Neutrophil (primary cell): Measurements from ENCODE around the gene ZNF778.
A peak's percentile ranks its signal among the peaks of the same experiment; 100 is the strongest.
"Not testable (repeated sequence)": the region's sequence is repeated elsewhere in the genome, so short reads cannot be mapped to it uniquely, and the experiment has no call there.

ENCODE experiments used
- H3K27ac ChIP-seq: fragments of 200-600 bp; sonication (generic); 2 replicates; pipeline ENCODE4 v1.5.1; 2016; ENCODE audit warnings: mild to moderate bottlenecking, moderate library complexity
- H3K27me3 ChIP-seq: fragments of 200-600 bp; sonication (generic); 2 replicates; pipeline ENCODE4 v1.6.0; 2016; ENCODE audit warnings: mild to moderate bottlenecking
- H3K36me3 ChIP-seq: fragments of 200-600 bp; sonication (generic); 2 replicates; pipeline ENCODE4 v1.5.1; 2017
- H3K4me1 ChIP-seq, 2 experiments: fragments of 200-600 bp in 1 of 2; sonication (generic) in 1 of 2; 1 replicate in 1 of 2; 2 replicates in 1 of 2; pipeline versions ENCODE4 v1.5.1 to v1.6.1; 2013 to 2016; ENCODE audit warnings: low read depth in 1 of 2, low read length in 1 of 2, mild to moderate bottlenecking in 1 of 2, moderate library complexity in 1 of 2; ENCODE audit not compliant: control insufficient read depth in 1 of 2, insufficient read depth in 1 of 2
- H3K4me3 ChIP-seq, 2 experiments: fragments of 200-600 bp in 1 of 2; sonication (generic) in 1 of 2; 1 replicate in 1 of 2; 2 replicates in 1 of 2; pipeline ENCODE4 v1.5.1; 2013 to 2016; ENCODE audit warnings: low read depth in 1 of 2, low read length in 1 of 2, mild to moderate bottlenecking in 1 of 2, moderate library complexity in 1 of 2
- H3K9me3 ChIP-seq: fragments of 200-600 bp; sonication (generic); 2 replicates; pipeline ENCODE4 v1.5.1; 2016
- TF ChIP-seq, protein P1 (sequence below): fragments of 200-600 bp; sonication (generic); IDR thresholded peaks from 2 replicates; pipeline ENCODE4 v1.5.1; 2016; ENCODE audit warnings: antibody characterized with exemption

Gene ZNF778

GRCh38 chr16:89184677-89184932 is 32.9 kb upstream of the ZNF778 start:
- no peaks in the 10 kb centered on the region for H3K36me3 ChIP-seq
- no peaks in the 10 kb centered on the region for H3K9me3 ChIP-seq
- TF ChIP-seq, protein P1, sequence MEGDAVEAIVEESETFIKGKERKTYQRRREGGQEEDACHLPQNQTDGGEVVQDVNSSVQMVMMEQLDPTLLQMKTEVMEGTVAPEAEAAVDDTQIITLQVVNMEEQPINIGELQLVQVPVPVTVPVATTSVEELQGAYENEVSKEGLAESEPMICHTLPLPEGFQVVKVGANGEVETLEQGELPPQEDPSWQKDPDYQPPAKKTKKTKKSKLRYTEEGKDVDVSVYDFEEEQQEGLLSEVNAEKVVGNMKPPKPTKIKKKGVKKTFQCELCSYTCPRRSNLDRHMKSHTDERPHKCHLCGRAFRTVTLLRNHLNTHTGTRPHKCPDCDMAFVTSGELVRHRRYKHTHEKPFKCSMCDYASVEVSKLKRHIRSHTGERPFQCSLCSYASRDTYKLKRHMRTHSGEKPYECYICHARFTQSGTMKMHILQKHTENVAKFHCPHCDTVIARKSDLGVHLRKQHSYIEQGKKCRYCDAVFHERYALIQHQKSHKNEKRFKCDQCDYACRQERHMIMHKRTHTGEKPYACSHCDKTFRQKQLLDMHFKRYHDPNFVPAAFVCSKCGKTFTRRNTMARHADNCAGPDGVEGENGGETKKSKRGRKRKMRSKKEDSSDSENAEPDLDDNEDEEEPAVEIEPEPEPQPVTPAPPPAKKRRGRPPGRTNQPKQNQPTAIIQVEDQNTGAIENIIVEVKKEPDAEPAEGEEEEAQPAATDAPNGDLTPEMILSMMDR: no peak

GRCh38 chr16:89184933-89185794 is 32.3 kb upstream of the ZNF778 start:
- Histone ChIP-seq H3K9me3 (no peaks in the 10 kb centered on the region), H3K27me3 (peaks cover 37% of the 10 kb centered on the region), H3K4me3 (no peak overlapping the region), H3K36me3 (no peaks in the 10 kb centered on the region), H3K4me1 (no peaks in the 10 kb centered on the region), H3K27ac (no peak overlapping the region)
- TF ChIP-seq, protein P1: no peak

More at GRCh38 chr16:89184677-89184932, 32.9 kb upstream of the ZNF778 start:
- H3K4me1 ChIP-seq: no peaks in the 10 kb centered on the region
- H3K27ac ChIP-seq: no peak overlapping the region
- H3K4me3 ChIP-seq: no peak overlapping the region
- peaks cover 31% of the 10 kb centered on the region for H3K27me3 ChIP-seq

DNA sequence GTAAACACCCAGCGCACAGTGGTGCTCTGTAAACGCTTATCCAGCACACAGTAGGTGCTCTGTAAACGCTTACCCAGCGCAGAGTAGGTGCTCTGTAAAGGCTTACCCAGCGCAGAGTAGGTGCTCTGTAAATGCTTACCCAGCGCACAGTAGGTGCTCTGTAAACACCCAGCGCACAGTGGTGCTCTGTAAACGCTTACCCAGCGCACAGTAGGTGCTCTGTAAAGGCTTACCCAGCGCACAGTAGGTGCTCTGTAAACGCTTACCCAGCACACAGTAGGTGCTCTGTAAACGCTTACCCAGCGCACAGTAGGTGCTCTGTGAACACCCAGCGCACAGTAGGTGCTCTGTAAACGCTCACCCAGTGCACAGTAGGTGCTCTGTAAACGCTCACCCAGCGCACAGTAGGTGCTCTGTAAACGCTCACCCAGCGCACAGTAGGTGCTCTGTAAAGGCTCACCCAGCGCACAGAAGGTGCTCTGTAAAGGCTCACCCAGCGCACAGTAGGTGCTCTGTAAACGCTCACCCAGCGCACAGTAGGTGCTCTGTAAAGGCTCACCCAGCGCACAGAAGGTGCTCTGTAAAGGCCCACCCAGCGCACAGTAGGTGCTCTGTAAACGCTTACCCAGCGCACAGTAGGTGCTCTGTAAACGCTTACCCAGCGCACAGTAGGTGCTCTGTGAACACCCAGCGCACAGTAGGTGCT is 31.5 kb upstream of the ZNF778 start:
- not testable (repeated sequence) for H3K36me3 ChIP-seq, H3K4me3 ChIP-seq, H3K4me1 ChIP-seq, H3K27ac ChIP-seq, H3K9me3 ChIP-seq
- H3K27me3 ChIP-seq: peaks cover 46% of the 10 kb centered on the region

- not testable (repeated sequence) for H3K36me3 ChIP-seq, H3K27ac ChIP-seq
Measured at GRCh38 chr16:89186593-89187031, 30.9 kb upstream of the ZNF778 start.

GRCh38 chr16:89187032-89187769 is 30.3 kb upstream of the ZNF778 start:
- Histone ChIP-seq H3K4me3 (no peak overlapping the region), H3K36me3 (no peaks in the 10 kb centered on the region), H3K27ac (peak overlapping the region; percentile 53), H3K4me1 (peaks cover 2 to 6% of the 10 kb centered on the region in 2 experiments), H3K9me3 (no peaks in the 10 kb centered on the region), H3K27me3 (peaks cover 57% of the 10 kb centered on the region)
- TF ChIP-seq, protein P1: no peak

More at GRCh38 chr16:89186593-89187031, 30.9 kb upstream of the ZNF778 start:
- H3K4me1 ChIP-seq, H3K4me3 ChIP-seq, H3K9me3 ChIP-seq: not testable (repeated sequence)
- peaks cover 51% of the 10 kb centered on the region for H3K27me3 ChIP-seq

GRCh38 chr16:89187770-89188392 is 29.6 kb upstream of the ZNF778 start:
- peaks cover 3 to 7% of the 10 kb centered on the region in 2 experiments for H3K4me1 ChIP-seq
- no peak overlapping the region for H3K4me3 ChIP-seq
- H3K27ac ChIP-seq: peak overlapping the region; percentile 53
- no peaks in the 10 kb centered on the region for H3K9me3 ChIP-seq
- H3K36me3 ChIP-seq: no peaks in the 10 kb centered on the region
- H3K27me3 ChIP-seq: peaks cover 56% of the 10 kb centered on the region
- TF ChIP-seq, protein P1: no peak

DNA sequence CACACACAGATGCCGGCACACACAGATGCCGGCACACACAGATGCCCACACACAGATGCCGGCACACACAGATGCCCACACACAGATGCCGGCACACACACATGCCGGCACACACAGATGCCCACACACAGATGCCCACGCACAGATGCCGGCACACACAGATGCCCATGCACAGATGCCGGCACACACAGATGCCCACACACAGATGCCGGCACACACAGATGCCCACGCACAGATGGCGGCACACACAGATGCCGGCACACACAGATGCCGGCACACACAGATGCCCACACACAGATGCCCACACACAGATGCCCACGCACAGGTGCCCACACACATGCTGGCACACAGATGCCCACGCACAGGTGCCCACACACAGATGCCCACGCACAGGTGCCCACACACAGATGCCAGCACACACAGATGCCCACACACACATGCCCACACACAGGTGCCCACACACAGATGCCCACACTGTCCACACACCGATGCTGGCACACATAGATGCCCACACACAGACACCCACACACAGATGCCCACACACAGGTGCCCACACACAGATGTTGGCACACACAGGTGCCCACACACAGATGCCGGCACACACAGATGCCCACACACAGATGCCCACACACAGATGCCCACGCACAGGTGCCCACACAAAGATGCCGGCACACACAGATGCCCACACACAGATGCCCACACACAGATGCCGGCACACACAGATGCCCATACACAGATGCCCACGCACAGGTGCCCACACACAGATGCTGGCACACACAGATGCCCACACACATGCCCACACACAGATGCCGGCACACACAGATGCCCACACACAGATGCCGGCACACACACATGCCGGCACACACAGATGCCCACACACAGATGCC is 28.8 kb upstream of the ZNF778 start:
- H3K9me3 ChIP-seq, H3K36me3 ChIP-seq, H3K4me3 ChIP-seq, H3K4me1 ChIP-seq, H3K27ac ChIP-seq: not testable (repeated sequence)
- H3K27me3 ChIP-seq: peaks cover 55% of the 10 kb centered on the region
